GM18858 (cell line): ENCODE measurements around the gene FANCG.

ENCODE experiments used
- ATAC-seq: cut with Tn5 transposase; IDR thresholded peaks from one replicate; pipeline ENCODE4 v1.9.1; 2021; ENCODE audit not compliant: unreplicated experiment

Gene FANCG

GRCh38 chr9:35069020-35069419 is 10.7 kb downstream of the FANCG start:
- no peak for ATAC-seq

GRCh38 chr9:35067056-35067455 is 12.7 kb downstream of the FANCG start:
- no peak for ATAC-seq

- no peak for ATAC-seq
These were observed 19.1 kb downstream of the FANCG start for GRCh38 chr9:35060548-35061207.

- ATAC-seq = no peak
These were observed 20.3 kb downstream of the FANCG start for GRCh38 chr9:35059438-35059837.

GRCh38 chr9:35057271-35057620 is 22.5 kb downstream of the FANCG start:
- ATAC-seq = no peak

GRCh38 chr9:35056571-35057270 is 23.0 kb downstream of the FANCG start:
- no peak for ATAC-seq

GRCh38 chr9:35054871-35055644 is 24.7 kb downstream of the FANCG start:
- no peak for ATAC-seq

GRCh38 chr9:35054185-35054835 is 25.4 kb downstream of the FANCG start:
- ATAC-seq = no peak

- ATAC-seq = no peak
These were observed 28.4 kb downstream of the FANCG start for GRCh38 chr9:35051069-35051967.

GRCh38 chr9:35048511-35048910 is 31.2 kb downstream of the FANCG start:
- no peak for ATAC-seq

- no peak for ATAC-seq
These were observed 35.7 kb downstream of the FANCG start for GRCh38 chr9:35044071-35044470.

- no peak for ATAC-seq
These were observed 36.7 kb downstream of the FANCG start for GRCh38 chr9:35042891-35043545.

GRCh38 chr9:35042081-35042604 is 37.6 kb downstream of the FANCG start:
- no peak for ATAC-seq

- ATAC-seq = no peak
These were observed 43.7 kb downstream of the FANCG start for GRCh38 chr9:35035851-35036701.

GRCh38 chr9:35033101-35033500 is 46.6 kb downstream of the FANCG start:
- ATAC-seq = no peak

GRCh38 chr9:35029852-35030251 is 49.9 kb downstream of the FANCG start:
- ATAC-seq = no peak

GRCh38 chr9:35029241-35029640 is 50.5 kb downstream of the FANCG start:
- no peak for ATAC-seq

GRCh38 chr9:35028341-35028740 is 51.4 kb downstream of the FANCG start:
- no peak for ATAC-seq

GRCh38 chr9:35027860-35028259 is 51.9 kb downstream of the FANCG start:
- ATAC-seq = no peak
